ENCODE measurements around the gene RAB11FIP3.
"Not testable (repeated sequence)": the region's sequence is repeated elsewhere in the genome, so short reads cannot be mapped to it uniquely, and the experiment has no call there.

Gene RAB11FIP3

GRCh38 chr16:494676-495075 is 69.2 kb downstream of the RAB11FIP3 start:
- DNase-seq (ENCODE audit: low read depth) = not testable (repeated sequence)

GRCh38 chr16:495127-495748 is 69.8 kb downstream of the RAB11FIP3 start:
- no peak for DNase-seq (ENCODE audit: low read depth)

DNA sequence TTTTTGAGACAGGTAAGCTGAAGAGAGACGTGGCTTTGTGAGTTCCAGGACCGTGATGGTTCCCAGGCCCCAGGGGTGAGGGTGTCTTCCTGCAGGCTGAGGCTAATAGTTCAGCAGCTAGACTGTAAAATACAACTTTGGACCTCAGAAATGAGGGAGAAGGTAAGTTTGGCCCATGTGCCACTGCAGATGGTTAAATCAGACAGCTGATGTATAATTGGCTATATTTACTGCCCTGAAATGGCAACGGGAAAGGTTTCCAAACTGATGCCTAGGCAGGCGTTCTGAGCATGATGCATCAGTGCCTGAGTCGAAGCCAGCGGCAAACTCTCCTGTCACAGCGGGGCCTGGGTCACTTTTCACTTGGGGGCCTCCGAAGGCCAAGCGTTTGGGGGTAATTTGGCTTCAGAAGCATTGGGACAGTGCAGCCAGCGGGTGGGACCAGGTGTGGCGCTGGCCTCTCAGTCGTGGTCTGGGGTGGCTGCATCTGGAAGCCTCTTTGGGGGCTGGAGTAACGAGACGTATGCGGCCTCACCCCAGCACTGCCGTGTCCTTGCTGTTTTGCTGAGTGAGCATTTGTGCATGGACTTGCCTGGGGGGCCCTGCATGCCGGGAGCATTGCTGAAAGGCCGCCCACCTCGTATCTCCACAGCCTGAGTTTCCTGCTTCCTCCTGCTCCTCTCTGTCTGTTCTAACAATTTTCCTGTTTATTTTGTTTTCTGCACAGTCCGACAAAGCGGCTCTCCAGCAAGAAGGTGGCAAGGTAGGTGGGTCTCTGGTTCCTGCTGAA is 70.8 kb downstream of the RAB11FIP3 start:
- DNase-seq (ENCODE audit: low read depth) = no peak

DNA sequence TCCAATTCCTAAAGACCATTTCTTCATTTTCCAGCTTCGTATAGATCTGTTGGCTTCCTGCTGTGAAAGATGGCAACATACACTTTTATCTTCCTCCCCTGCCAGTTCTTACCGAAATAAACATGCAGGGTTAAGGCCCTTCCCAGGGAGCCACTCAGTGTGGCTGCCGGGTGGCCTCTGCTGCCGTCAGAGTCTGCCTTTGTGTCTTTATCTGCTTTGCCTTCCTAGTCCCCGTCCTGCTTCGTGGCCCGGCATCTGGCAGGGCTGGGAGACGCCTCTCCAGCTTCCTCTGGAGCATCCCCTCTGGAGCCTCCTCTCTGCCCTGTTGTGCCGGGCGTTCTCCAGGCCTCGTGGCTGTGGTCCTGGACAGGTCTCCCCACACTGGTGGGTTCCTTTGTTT is 71.8 kb downstream of the RAB11FIP3 start:
- no peak for DNase-seq (ENCODE audit: low read depth)

DNA sequence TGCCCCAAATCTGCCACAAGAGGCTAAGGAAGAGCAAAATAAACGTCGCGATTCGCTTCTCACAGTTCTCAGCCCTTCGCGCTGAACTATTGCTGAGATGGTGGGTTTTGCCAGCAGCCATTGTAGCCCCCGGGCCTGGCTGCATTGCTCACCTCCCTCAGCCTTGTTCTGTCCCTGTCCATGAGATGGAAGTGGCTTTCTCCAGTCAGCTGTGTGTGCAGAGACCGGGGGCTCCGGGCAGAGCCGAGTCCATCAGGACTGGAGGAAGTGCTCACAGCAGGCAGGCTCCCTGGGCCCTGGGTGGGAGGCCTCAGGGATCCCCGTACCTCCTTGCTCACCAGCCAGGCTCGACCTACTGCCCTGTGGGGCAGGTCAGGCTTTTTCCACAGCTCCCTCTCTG is 74.5 kb downstream of the RAB11FIP3 start:
- no peak for DNase-seq (ENCODE audit: low read depth)

- no peak for DNase-seq (ENCODE audit: low read depth)
Observed at GRCh38 chr16:500709-501108, 75.3 kb downstream of the RAB11FIP3 start.

GRCh38 chr16:502179-502943 is 76.9 kb downstream of the RAB11FIP3 start:
- DNase-seq (ENCODE audit: low read depth) = no peak

GRCh38 chr16:503150-504071 is 78.0 kb downstream of the RAB11FIP3 start:
- DNase-seq (ENCODE audit: low read depth) = no peak

GRCh38 chr16:505479-506245 is 80.2 kb downstream of the RAB11FIP3 start:
- no peak for DNase-seq (ENCODE audit: low read depth)

- no peak for DNase-seq (ENCODE audit: low read depth)
Observed at GRCh38 chr16:506246-506546, 80.7 kb downstream of the RAB11FIP3 start.

- not testable (repeated sequence) for DNase-seq (ENCODE audit: low read depth)
Observed at GRCh38 chr16:507527-507926, 82.1 kb downstream of the RAB11FIP3 start.

DNA sequence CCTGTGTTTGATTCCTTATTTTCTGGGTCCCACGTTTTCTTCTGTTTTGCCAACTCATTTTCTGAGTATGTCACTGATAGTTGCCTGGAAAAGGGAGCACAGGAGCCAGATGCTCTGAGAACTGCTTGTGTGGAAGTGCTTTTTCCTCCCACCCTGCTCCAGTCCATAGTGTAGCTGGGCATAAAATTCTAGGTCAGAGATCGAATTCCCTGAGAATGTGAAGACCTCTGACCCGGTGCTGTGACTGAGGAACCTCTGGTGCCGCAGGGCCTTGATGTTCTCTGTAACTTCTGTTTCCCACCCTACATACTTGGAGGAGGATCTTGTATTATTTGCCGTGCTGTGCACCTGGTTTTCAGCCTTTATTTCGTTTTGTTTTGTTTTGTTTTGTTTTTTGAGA is 82.5 kb downstream of the RAB11FIP3 start:
- DNase-seq (ENCODE audit: low read depth) = no peak

- no peak for DNase-seq (ENCODE audit: low read depth)
Observed at GRCh38 chr16:508884-509736, 83.7 kb downstream of the RAB11FIP3 start.

GRCh38 chr16:510066-510825 is 84.8 kb downstream of the RAB11FIP3 start:
- DNase-seq (ENCODE audit: low read depth) = no peak

- no peak for DNase-seq (ENCODE audit: low read depth)
Observed at GRCh38 chr16:512802-513201, 87.4 kb downstream of the RAB11FIP3 start.

GRCh38 chr16:513950-514349 is 88.5 kb downstream of the RAB11FIP3 start:
- DNase-seq (ENCODE audit: low read depth) = no peak

GRCh38 chr16:515175-515938 is 89.9 kb downstream of the RAB11FIP3 start:
- no peak for DNase-seq (ENCODE audit: low read depth)

DNA sequence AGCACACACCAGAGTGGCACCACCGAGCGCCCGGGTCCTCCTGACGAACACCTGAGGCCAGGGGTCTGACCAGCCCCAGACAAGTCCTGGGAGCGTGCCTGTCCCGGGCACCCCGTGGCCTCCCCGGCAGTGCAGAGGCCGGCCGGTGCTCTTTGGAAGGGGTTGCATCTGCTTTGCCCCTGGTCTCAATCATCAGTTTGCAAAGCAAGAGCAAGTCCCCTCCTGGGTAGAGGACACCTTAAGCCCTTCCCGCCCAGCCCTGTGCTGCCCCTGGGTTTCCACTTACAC is 90.4 kb downstream of the RAB11FIP3 start:
- no peak for DNase-seq (ENCODE audit: low read depth)

DNA sequence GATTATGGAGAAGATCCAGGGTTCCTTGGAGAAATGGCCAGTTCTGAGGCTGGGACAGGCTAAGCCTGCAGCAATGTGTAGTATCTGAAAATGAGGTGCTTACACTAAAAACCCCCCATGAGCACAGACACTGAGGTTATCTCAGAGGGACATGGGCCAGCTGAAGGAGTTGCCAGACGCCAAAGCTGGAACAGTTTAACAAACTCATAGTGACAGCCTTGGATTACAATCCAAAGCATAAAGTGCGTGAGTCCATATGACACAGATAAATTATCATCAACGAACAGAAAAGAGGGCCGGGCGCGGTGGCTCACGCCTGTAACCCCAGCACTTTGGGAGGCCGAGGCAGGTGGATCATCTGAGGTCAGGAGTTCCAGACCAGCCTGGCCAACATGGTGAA is 90.9 kb downstream of the RAB11FIP3 start:
- no peak for DNase-seq (ENCODE audit: low read depth)
